ENCODE measurements around the gene WDR18. TPM values are rescaled to one million over a fixed set of nuclear protein-coding genes. Genes with fewer than 3 reads are reported as not detected.

The WDR18 gene
- total RNA-seq, 1 experiment from 2014 or later = 56.7 TPM

DNA sequence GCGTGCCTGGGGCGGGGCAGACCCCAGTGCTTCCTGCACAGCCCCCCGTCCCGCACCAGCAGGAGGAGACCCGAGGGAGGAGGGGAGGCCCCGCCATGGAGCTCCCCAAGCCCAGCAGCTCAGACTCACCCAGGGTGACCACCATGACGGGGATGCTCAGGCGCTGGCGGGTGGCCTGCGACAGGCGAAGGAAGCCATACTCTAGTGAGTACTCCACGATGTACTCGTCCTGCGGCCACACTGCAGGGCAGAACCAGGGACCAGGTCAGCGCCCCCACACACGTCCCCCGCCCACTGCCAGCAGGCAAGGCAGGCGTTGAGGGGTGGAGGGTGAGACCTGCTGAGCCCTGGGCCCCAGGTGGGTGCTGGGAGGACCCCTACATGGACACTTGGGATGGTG lies 28.2 kb downstream of the WDR18 start:
- H3F3A ChIP-seq (ENCODE audit: low read length, unreplicated experiment) = no peaks in the 10 kb centered on the region
- intact Hi-C loops (cut with micrococcal nuclease) = no loop called here
- POLR2A ChIA-PET (ENCODE audit: unreplicated experiment) = interaction anchor here (0.5 kb wide), 1 partner anchor 9 kb away, joined by 3 read pairs; no protein-coding TSS in a partner anchor
- no peak overlapping the region for H2AFZ ChIP-seq (ENCODE audit: low read length)
- peaks cover 23% of the 10 kb centered on the region for H4K20me1 ChIP-seq (ENCODE audit: low read length)
- H3K79me2 ChIP-seq (ENCODE audit: low read length) = peaks cover 33% of the 10 kb centered on the region
- H3K4me1 ChIP-seq (ENCODE audit: insufficient read depth, low read length) = peaks cover 10% of the 10 kb centered on the region
- H3K27ac ChIP-seq (ENCODE audit: low read length) = no peak overlapping the region
- H3K36me3 ChIP-seq (ENCODE audit: low read depth, low read length) = no peaks in the 10 kb centered on the region
- ATAC-seq (no peak), DNase-seq (no peak)
- H3K27me3 ChIP-seq (ENCODE audit: low read length) = no peaks in the 10 kb centered on the region
- H3K9me3 ChIP-seq (ENCODE audit: low read length) = no peaks in the 10 kb centered on the region
- H3K9me2 ChIP-seq (replicated peaks; ENCODE audit: low read length) = no peaks in the 10 kb centered on the region
- no peak for TF ChIP-seq CTCF (conservative IDR thresholded peaks at IDR 0.05; ENCODE audit: low read depth, low read length)
- TF ChIP-seq EZH2 (IDR thresholded peaks at IDR 0.05; ENCODE audit: low read length, unreplicated experiment) = no peak
- no peak for TF ChIP-seq EZH2phosphoT487 (IDR thresholded peaks at IDR 0.05; ENCODE audit: borderline replicate concordance, low read length)
- no peak overlapping the region for H3K4me3 ChIP-seq (ENCODE audit: low read length)
- no TSS peak for BruUV-seq (replicated peaks)
- H3K9ac ChIP-seq (ENCODE audit: low read length) = no peak overlapping the region
- H3K4me2 ChIP-seq (ENCODE audit: low read length) = no peak overlapping the region
- CTCF ChIA-PET = no interaction called here

DNA sequence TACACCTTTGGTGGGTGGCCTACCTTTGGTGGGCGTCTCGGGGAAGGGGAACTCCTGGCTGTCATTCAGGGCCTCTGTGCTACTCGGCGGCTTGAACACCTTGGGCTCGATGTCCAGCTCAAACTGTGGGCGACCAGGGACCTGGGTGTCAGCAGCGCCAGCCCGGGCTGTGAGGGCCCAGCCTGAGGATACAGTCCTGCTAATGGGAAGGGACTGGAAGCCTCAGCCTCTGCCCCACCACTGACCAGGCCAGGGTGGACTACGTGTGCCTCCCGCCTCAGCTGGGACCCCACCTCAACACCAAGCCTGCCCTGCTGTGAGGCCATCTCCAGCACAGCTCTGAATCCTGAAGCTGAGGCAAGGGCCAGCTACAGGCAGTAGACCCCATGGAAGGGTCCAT lies 29.1 kb downstream of the WDR18 start:
- Histone ChIP-seq H3K9me3 (ENCODE audit: low read length) (no peaks in the 10 kb centered on the region), H3K4me3 (ENCODE audit: low read length) (no peak overlapping the region), H3K27me3 (ENCODE audit: low read length) (no peaks in the 10 kb centered on the region), H3K4me2 (ENCODE audit: low read length) (no peak overlapping the region), H3K9ac (ENCODE audit: low read length) (no peak overlapping the region), H3F3A (ENCODE audit: low read length, unreplicated experiment) (no peaks in the 10 kb centered on the region), H3K9me2 (replicated peaks; ENCODE audit: low read length) (no peaks in the 10 kb centered on the region), H3K4me1 (ENCODE audit: insufficient read depth, low read length) (peaks cover 19% of the 10 kb centered on the region), H4K20me1 (ENCODE audit: low read length) (peaks cover 31% of the 10 kb centered on the region), H2AFZ (ENCODE audit: low read length) (no peak overlapping the region), H3K36me3 (ENCODE audit: low read depth, low read length) (no peaks in the 10 kb centered on the region), H3K79me2 (ENCODE audit: low read length) (peaks cover 42% of the 10 kb centered on the region), H3K27ac (ENCODE audit: low read length) (no peak overlapping the region)
- no peak for TF ChIP-seq EZH2phosphoT487 (IDR thresholded peaks at IDR 0.05; ENCODE audit: borderline replicate concordance, low read length)
- TF ChIP-seq EZH2 (IDR thresholded peaks at IDR 0.05; ENCODE audit: low read length, unreplicated experiment) = no peak
- TF ChIP-seq CTCF (conservative IDR thresholded peaks at IDR 0.05; ENCODE audit: low read depth, low read length) = no peak
- ChIA-PET CTCF (no interaction called here), POLR2A (ENCODE audit: unreplicated experiment) (no interaction called here)
- BruUV-seq (replicated peaks) = no TSS peak
- ATAC-seq (no peak), DNase-seq (no peak)
- intact Hi-C loops (cut with micrococcal nuclease) = no loop called here

DNA sequence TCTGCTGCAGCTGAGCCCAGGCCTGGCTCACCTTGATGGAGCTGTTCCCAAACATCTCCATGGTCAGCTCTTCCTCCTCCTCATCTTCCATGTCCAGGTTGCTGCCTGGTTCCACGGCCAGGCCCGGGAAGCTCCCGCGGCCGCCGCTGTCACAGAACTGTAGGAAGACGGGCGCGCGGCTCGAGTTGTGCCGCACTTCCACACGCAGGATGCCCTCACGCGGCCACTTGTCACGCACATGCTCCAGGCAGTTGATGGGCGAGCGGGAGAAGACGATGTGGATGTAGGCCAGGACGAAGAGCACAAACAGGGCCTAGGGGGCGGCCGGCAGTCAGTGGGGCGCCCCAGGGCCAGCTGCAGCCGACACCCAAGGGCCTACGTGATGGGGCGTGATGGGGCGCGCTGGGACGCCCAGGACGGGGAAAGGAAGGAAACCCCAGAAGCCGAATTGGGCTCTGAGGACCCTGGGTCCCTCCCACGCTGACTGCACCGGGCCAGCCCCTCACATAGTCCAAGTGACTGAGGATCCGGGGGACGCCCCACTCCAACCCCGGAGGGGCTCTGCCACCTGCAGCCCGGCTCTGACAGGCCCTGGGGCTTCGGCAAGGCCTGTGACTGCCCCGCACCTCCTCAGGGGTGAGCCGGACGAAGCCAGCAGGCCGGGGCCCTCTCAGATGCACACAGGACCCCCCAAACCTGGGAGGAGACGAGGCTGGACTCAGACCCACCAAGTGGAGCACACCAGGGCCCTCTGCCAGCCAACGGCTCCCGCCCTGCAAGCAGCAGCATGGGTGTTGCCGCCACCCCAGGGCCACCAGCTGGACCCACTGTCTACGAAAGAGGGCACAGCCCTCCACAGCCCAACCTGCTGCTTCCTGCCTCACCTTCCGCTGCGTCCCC lies 30.3 kb downstream of the WDR18 start:
- H3K36me3 ChIP-seq (ENCODE audit: low read depth, low read length) = no peaks in the 10 kb centered on the region
- no peak overlapping the region for H2AFZ ChIP-seq (ENCODE audit: low read length)
- no TSS peak for BruUV-seq (replicated peaks)
- CTCF ChIA-PET = no interaction called here
- no peak overlapping the region for H3K4me3 ChIP-seq (ENCODE audit: low read length)
- no peaks in the 10 kb centered on the region for H3K9me3 ChIP-seq (ENCODE audit: low read length)
- TF ChIP-seq EZH2phosphoT487 (IDR thresholded peaks at IDR 0.05; ENCODE audit: borderline replicate concordance, low read length) = no peak
- TF ChIP-seq CTCF (conservative IDR thresholded peaks at IDR 0.05; ENCODE audit: low read depth, low read length) = no peak
- no peak for TF ChIP-seq EZH2 (IDR thresholded peaks at IDR 0.05; ENCODE audit: low read length, unreplicated experiment)
- H3K4me1 ChIP-seq (ENCODE audit: insufficient read depth, low read length) = peaks cover 22% of the 10 kb centered on the region
- ATAC-seq = no peak
- H4K20me1 ChIP-seq (ENCODE audit: low read length) = peaks cover 41% of the 10 kb centered on the region
- no peaks in the 10 kb centered on the region for H3K27me3 ChIP-seq (ENCODE audit: low read length)
- H3K4me2 ChIP-seq (ENCODE audit: low read length) = no peak overlapping the region
- no peaks in the 10 kb centered on the region for H3K9me2 ChIP-seq (replicated peaks; ENCODE audit: low read length)
- intact Hi-C loops (cut with micrococcal nuclease) = no loop called here
- POLR2A ChIA-PET (ENCODE audit: unreplicated experiment) = no interaction called here
- H3K9ac ChIP-seq (ENCODE audit: low read length) = no peak overlapping the region
- peaks cover 54% of the 10 kb centered on the region for H3K79me2 ChIP-seq (ENCODE audit: low read length)
- H3K27ac ChIP-seq (ENCODE audit: low read length) = no peak overlapping the region
- no peaks in the 10 kb centered on the region for H3F3A ChIP-seq (ENCODE audit: low read length, unreplicated experiment)
- no peak for DNase-seq
